Ramos (cell line): ENCODE data around the gene SORCS1.
"Not testable (repeated sequence)": the region's sequence is repeated elsewhere in the genome, so short reads cannot be mapped to it uniquely, and the experiment has no call there.

ENCODE experiments used
- in situ Hi-C: fragments of 300-500 bp; cut with MboI; formaldehyde crosslinking; loops from one replicate; pipeline ENCODE4 v1.14.3; 2022; ENCODE audit warnings: low sequenced_read_pairs; ENCODE audit not compliant: unreplicated experiment

The SORCS1 gene

DNA sequence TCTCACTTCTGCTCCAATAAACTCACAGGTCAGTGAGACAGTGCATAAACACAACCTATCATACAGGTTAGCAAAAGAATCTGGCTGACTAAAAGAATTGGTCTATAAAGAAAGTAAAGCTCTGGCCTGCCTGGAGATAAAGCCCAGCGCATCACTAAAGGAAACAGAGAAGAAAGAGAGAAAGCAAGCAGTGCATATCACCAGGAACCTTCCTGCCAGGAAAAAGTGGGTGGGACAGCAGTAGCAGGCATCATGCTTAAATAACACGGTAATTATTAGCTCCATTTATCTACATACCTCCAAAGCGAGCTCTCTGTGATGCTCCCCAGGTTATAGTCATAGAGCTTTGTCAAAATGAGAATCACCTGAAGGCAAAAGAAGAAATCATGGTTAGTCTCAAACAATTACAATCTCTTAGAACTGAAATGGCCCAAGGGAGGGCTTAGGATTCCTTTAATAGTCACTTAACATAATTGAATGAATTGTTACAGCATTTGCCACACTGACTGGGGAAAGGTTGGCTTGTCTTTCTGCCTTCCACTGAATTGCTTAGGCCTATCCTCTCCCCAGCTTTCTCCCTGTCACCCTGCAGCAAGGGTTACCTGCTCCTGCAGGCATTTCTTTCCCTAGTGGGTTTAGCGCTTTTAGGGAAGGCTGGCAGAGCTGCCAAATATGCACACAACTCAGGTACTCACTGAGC is 208.1 kb downstream of the SORCS1 start:
- in situ Hi-C loops: no loop called here

GRCh38 chr10:106955133-106955532 is 209.4 kb downstream of the SORCS1 start:
- in situ Hi-C loops: no loop called here

- in situ Hi-C loops: no loop called here
Measured at GRCh38 chr10:106952033-106952432, 212.5 kb downstream of the SORCS1 start.

DNA sequence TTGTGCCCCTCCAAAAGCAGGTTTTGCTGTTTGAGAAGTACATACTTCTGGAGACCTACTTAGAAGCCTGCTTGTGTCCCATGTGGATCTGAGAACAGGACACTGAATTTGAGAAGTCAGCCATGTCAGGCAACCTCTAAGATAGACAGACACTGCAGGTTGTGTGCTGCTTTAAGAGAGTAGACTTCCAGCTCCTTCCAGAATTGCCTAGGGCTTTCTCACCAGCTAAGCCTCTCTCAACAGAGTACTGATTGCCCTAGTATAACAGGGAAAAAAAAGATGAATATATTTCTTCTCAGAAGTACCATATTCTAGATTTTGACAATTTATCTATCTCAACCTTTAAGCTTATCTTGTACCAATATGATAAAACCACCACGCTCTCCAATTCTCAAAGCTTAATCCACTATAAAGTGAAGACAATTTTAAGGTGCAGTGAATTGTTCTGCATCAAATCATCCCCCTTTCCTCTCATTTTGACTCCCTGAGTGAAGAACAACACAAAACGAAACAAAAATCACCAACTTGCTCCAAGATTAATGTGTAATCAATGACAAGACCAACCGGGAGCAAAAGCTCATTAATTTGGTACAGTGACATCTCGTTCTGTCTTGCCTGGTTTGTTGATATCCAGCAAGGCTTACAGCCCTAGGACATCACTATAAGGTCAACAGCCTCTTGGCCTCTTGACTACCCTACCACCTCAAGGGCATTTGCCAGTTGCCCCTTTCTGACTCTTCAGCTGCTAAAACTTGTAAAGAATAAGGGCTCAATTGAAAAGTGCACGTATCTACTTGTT is 214.6 kb downstream of the SORCS1 start:
- in situ Hi-C loops: no loop called here

- in situ Hi-C loops: no loop called here
Measured at GRCh38 chr10:106947643-106948042, 216.9 kb downstream of the SORCS1 start.

DNA sequence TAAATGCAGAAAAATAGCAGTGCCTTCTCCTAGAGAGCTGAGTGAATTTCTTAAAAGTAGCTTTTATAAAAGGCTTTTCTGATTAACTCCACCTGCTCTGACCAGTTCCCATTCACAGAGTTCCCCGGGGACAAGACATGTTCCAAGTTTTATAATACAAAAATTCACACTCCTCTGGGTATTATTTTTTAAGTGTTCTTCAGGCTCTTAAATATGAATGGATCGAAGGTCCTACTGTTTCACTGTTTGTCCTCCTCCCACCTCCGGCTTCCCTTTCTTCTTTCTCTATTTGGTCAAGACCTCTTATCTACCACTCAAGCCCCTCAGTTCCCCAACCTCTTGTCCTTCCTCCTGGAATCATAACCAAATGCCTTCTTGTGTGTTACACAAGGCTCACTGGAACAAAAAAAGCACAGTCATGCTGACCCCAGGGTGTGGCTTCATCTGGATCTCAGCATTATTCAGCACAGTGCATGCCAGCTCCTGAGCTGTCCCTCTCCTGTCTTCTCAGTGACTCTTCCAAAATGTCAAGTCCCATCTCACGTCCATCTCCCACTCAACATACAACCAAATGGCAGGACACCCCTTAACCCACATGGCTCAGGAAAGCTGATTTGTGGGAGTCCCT is 222.4 kb downstream of the SORCS1 start:
- in situ Hi-C loops: no loop called here

DNA sequence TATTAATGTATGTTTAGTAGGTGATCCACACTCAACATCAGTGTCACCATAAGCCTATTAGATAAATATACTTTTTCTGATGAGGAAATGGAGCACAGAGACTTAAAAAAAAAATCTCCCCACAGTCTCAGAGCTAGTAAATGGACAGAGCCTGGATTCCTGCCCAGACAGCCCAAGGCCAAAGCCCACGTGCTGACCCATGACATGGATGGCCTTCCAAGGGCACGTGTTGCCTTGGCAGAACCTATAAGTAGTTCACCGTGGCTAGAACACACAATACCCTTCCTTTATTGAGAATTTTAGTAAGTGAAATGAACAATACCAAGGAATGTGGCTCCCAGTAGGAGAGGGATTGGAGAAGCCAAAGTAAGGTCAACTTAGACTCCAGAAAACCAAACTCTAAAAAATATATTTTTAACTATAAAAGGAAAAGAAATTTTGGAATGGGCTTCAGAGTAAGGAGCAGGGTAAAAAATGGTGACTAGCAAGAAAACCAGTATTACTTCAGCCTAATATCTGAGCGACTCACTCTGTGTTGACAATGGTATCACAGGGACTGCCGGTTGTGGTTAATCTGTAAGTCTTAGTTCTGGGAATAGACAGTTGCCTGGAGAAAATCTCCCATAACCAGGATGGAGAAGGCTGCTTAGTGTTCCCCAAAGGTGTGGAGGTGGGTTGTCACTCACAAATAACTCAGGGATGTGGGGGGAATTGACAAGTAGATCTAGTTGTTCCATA is 223.0 kb downstream of the SORCS1 start:
- in situ Hi-C loops: no loop called here

GRCh38 chr10:106938513-106938912 is 226.0 kb downstream of the SORCS1 start:
- in situ Hi-C loops: no loop called here

DNA sequence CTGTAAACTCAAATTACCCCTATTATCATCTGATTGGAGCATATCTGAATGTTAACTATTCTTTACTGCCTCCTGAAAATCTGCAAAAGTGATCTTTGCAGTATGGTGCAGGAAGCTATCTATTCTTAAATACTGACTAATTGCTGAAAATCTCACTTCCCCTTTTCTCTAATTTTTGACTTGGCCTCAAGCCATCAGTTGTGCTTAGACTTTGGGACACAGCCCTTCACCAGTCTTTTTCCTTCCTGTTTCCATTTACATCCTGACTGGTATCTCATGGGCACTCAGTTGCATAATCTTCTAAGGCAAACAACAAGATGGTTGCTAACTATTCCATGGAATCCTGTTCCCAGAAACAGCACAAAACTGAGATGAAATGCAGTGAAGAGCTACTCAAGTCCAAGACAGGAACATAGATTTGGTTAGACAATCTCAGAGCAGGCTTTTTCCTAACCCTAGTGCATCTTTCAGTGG is 228.5 kb downstream of the SORCS1 start:
- in situ Hi-C loops: no loop called here

DNA sequence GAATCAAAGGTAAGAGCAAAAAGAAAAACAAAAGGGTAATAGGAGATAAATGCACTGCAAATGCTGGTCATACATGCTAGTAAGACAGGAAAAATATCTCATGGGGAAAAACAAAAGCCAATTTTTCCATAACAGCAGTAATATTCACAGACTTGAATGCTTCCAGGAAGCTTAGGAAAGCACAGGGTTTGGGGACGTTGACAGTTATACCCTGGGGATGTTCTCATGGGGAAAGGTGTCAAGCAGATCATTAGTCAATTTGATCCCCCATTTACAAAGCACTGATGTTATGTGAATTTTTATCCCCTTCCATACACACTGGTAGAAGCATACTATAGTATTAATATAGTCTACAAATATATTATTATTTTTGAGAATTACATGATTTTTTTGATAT is 232.7 kb downstream of the SORCS1 start:
- in situ Hi-C loops: no loop called here

GRCh38 chr10:106931159-106931852 is 233.2 kb downstream of the SORCS1 start:
- in situ Hi-C loops: no loop called here

DNA sequence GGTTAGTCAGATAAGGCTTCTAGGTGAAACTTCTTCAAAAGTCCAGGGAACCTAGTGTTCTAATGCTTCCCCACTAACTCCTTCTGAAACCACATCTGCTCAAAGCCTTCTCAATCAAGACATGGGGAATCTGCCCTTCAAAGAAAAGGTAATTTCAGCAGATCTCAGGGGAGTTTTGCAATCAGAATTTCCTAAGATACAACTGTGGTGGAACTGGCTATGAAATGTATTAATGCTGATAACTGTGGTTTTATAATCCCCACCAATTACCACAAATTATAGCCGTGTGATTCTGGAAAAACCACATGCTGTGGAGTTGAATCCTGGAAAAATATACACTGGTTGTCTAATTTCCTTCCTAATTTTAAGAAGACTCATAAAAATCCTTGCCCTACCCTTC is 233.8 kb downstream of the SORCS1 start:
- in situ Hi-C loops: no loop called here

DNA sequence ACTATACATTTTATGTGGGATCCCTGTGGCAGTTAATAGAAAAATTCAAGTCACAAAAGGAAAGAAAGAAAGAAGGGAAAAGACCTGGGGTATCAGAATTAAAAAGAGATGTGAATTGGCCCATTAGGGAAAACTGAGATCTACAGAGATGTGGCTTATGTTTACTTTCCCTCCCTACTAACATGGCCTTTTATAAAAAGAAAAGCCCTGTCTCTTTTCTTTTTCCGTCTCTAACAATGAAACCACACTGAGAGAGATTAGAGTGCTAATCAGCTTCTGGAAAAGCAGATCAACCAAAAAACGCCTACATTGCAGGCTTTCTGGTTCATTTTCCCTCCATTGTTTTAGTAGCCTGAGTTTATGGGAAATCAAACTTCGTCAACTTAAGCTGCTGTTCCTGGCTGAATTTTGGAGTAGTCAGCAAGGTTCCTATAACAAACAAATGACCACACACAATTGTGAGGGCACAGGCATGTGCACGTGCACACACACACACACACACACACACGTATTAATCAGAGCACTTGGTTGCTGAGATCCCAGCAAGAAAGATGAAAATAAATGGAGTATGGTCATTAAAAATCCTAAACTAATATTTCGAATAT is 235.1 kb downstream of the SORCS1 start:
- in situ Hi-C loops: no loop called here

- in situ Hi-C loops: not testable (repeated sequence)
Measured at GRCh38 chr10:106928151-106928550, 236.4 kb downstream of the SORCS1 start.

- in situ Hi-C loops: no loop called here
Measured at GRCh38 chr10:106925191-106925590, 239.3 kb downstream of the SORCS1 start.

GRCh38 chr10:106920538-106920937 is 244.0 kb downstream of the SORCS1 start:
- in situ Hi-C loops: no loop called here

- in situ Hi-C loops: no loop called here
Measured at GRCh38 chr10:106919871-106920282, 244.6 kb downstream of the SORCS1 start.

- in situ Hi-C loops: no loop called here
Measured at GRCh38 chr10:106917452-106918055, 247.0 kb downstream of the SORCS1 start.

DNA sequence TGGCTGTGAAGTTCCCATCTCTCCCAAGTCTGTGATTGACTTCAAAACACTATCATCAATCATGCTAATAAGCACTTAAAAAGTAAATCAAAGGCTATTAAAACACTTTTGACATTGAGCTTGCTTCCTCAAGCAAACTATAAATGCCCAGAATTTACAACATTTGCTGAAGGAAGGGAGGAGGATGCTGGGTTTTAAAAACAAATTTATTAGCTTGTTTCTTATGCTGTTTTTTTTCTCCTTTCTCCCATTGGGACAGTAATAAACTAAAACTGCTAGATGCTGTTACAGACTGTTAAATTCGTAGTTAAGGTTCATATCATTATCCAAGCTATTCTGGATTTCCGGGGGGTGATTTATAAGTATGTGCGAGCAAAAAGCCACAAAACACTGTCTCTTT is 250.5 kb downstream of the SORCS1 start:
- in situ Hi-C loops: no loop called here
